ENCODE data around the gene APLF. TPM values are rescaled to one million over a fixed set of nuclear protein-coding genes. Genes with fewer than 3 reads are reported as not detected.

Gene APLF
- polyA plus RNA-seq, 2 of the 4 experiments (the other 2 are of a cell fraction), result 1.5 to 2.8 TPM

DNA sequence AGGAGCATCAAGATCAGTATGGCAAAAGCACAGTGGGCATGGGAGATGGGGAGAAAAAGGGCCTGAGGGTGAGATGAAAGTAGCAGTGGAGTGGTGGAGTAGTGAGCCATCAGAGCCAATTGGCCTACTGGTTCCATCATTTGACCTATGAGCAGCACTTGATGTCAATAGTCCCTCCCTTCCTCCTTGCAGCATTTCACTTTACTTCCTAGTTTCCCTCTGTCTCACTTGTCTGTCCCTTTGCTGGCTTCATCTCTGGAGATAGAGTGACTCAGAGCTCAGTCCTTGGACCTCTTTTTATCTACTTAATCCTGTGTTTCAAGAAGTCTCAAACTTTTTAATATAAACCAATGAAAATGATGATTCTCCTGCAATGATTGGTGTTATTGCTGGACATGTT is 32.4 kb upstream of the APLF start:
- no peaks in the 10 kb centered on the region for H3K9me3 ChIP-seq
- no peak overlapping the region for H3K27ac ChIP-seq
- ChIA-PET POLR2A (no interaction called here), CTCF (interaction anchor here (1.5 kb wide), 1 partner anchor 152 kb away, joined by 3 read pairs; no protein-coding TSS in a partner anchor)
- H3K4me3 ChIP-seq, result no peak overlapping the region
- H3K4me1 ChIP-seq, result no peaks in the 10 kb centered on the region
- DNase-seq (ENCODE audit: low read depth in 1 of 2, low spot score in 1 of 2), result peak in 1 of 2 experiments; percentile 19
- peak in 1 of 2 experiments; percentile 44; a peak in 3 of 6 replicates for ATAC-seq
- TF ChIP-seq NFE2L2 (conservative IDR thresholded peaks at IDR 0.05; ENCODE audit: low read length) (no peak), FOXS1 (CRISPR knock-in tag; IDR thresholded peaks at IDR 0.05) (no peak)
- H3K4me2 ChIP-seq, result no peak overlapping the region
- FAIRE-seq, result no peak

DNA sequence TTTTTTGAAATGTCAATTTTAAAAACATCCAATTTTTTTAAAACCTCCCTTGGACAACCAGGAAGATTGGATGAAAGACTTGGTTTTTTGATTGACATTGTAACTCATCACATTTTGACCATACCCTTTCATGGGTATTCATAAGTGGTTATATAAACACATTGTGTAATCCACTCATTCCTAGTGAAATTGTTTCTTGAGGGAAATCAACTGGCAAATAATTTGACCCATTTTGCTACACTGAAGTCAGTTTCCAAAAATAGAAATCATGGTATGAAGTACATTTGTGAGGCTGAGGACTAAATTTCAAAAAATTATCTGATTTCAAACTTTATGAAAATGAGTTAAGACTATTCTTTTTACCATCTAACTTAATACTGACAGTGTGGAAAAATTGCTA is 31.8 kb upstream of the APLF start:
- FAIRE-seq (no peak), ATAC-seq (no peak), DNase-seq (ENCODE audit: low read depth in 1 of 2, low spot score in 1 of 2) (no peak)
- POLR2A ChIA-PET, result no interaction called here
- H3K9me3 ChIP-seq, result no peaks in the 10 kb centered on the region
- TF ChIP-seq ESRRA (IDR thresholded peaks at IDR 0.05; ENCODE audit: borderline replicate concordance, low read length), result no peak
- TF ChIP-seq, protein P1, sequence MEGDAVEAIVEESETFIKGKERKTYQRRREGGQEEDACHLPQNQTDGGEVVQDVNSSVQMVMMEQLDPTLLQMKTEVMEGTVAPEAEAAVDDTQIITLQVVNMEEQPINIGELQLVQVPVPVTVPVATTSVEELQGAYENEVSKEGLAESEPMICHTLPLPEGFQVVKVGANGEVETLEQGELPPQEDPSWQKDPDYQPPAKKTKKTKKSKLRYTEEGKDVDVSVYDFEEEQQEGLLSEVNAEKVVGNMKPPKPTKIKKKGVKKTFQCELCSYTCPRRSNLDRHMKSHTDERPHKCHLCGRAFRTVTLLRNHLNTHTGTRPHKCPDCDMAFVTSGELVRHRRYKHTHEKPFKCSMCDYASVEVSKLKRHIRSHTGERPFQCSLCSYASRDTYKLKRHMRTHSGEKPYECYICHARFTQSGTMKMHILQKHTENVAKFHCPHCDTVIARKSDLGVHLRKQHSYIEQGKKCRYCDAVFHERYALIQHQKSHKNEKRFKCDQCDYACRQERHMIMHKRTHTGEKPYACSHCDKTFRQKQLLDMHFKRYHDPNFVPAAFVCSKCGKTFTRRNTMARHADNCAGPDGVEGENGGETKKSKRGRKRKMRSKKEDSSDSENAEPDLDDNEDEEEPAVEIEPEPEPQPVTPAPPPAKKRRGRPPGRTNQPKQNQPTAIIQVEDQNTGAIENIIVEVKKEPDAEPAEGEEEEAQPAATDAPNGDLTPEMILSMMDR (IDR thresholded peaks at IDR 0.05), result no peak
- TF ChIP-seq, protein P2, sequence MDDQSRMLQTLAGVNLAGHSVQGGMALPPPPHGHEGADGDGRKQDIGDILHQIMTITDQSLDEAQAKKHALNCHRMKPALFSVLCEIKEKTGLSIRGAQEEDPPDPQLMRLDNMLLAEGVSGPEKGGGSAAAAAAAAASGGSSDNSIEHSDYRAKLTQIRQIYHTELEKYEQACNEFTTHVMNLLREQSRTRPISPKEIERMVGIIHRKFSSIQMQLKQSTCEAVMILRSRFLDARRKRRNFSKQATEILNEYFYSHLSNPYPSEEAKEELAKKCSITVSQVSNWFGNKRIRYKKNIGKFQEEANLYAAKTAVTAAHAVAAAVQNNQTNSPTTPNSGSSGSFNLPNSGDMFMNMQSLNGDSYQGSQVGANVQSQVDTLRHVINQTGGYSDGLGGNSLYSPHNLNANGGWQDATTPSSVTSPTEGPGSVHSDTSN (IDR thresholded peaks at IDR 0.05), result no peak
- TF ChIP-seq CHD4 (IDR thresholded peaks at IDR 0.05; ENCODE audit: borderline replicate concordance), result no peak
- no peak for TF ChIP-seq FOSB (CRISPR knock-in tag; IDR thresholded peaks at IDR 0.05)
- no peak for TF ChIP-seq TFCP2L1 (CRISPR knock-in tag; IDR thresholded peaks at IDR 0.05)
- no peak for TF ChIP-seq CBX2 (IDR thresholded peaks at IDR 0.05; ENCODE audit: borderline replicate concordance, low read depth)
- TF ChIP-seq NPAS2 (CRISPR knock-in tag; IDR thresholded peaks at IDR 0.05; ENCODE audit: borderline replicate concordance), result no peak
- no peak overlapping the region for H3K27ac ChIP-seq
- no peak overlapping the region for H3K4me3 ChIP-seq
- CTCF ChIA-PET, result no interaction called here
- no peak overlapping the region for H3K4me2 ChIP-seq
- no peaks in the 10 kb centered on the region for H3K4me1 ChIP-seq

DNA sequence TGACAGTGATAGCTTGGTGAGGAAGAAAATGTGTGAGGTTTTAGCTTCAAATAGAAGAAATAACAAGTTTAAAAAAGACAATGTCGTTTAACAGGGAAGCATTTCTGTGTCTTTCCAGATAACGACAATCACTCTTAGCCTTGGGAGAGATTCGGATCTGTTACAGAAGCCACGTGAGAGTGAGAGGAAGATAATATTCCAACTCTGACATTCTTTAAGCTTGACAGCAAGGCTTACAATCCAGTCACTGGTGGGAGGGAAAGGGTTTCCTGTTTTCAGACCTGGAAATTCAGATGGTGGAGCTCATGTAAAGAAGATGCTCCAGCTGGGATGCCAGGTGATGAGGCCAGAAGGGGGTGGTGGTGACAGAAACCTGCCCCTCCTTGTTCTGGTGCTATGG is 31.1 kb upstream of the APLF start:
- 39% methylated on average over 4 of the region's 4 CpGs for WGBS (ENCODE audit: missing lambda C conversion rate)
- ATAC-seq, result no peak
- no peak overlapping the region for H3K4me2 ChIP-seq
- no peaks in the 10 kb centered on the region for H3K9me3 ChIP-seq
- ChIA-PET POLR2A (no interaction called here), CTCF (interaction anchor here (0.7 to 0.9 kb wide), 2 partner anchors 15 to 27 kb away, joined by 3 read pairs; no protein-coding TSS in a partner anchor)
- DNase-seq (ENCODE audit: low read depth in 1 of 2, low spot score in 1 of 2), result no peak
- TF ChIP-seq ZNF302 (CRISPR knock-in tag; IDR thresholded peaks at IDR 0.05) (no peak), NR3C1 (IDR thresholded peaks at IDR 0.05) (no peak), FOXS1 (CRISPR knock-in tag; IDR thresholded peaks at IDR 0.05) (no peak), NPAS2 (CRISPR knock-in tag; IDR thresholded peaks at IDR 0.05; ENCODE audit: borderline replicate concordance) (no peak), CBX8 (IDR thresholded peaks at IDR 0.05) (no peak), BHLHE40 (IDR thresholded peaks at IDR 0.05; ENCODE audit: low read depth, low read length) (no peak), CEBPB (IDR thresholded peaks at IDR 0.05) (no peak), HDAC2 (IDR thresholded peaks at IDR 0.05) (no peak)
- TF ChIP-seq, protein P3, sequence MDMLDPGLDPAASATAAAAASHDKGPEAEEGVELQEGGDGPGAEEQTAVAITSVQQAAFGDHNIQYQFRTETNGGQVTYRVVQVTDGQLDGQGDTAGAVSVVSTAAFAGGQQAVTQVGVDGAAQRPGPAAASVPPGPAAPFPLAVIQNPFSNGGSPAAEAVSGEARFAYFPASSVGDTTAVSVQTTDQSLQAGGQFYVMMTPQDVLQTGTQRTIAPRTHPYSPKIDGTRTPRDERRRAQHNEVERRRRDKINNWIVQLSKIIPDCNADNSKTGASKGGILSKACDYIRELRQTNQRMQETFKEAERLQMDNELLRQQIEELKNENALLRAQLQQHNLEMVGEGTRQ (IDR thresholded peaks at IDR 0.05), result no peak
- TF ChIP-seq, protein P1 (IDR thresholded peaks at IDR 0.05), result no peak
- no peak overlapping the region for H3K27ac ChIP-seq
- no peak overlapping the region for H3K4me3 ChIP-seq
- no peaks in the 10 kb centered on the region for H3K4me1 ChIP-seq
- FAIRE-seq, result no peak

Data from A549 (cell line).